D721Med (cell line): ENCODE results near the gene IKBIP.
"Not testable (repeated sequence)": the region's sequence is repeated elsewhere in the genome, so short reads cannot be mapped to it uniquely, and the experiment has no call there.

Experiments used
- DNase-seq: peaks from one replicate; pipeline ENCODE4 v3.0.0; 2011; ENCODE audit warnings: low spot score; ENCODE audit not compliant: insufficient read length
- FAIRE-seq: peaks from 2 replicates; lab custom pipeline; 2011; peaks lifted over from hg19 to GRCh38; lab: Jason Lieb, UNC
- CTCF ChIP-seq: IDR thresholded peaks from 2 replicates; pipeline ENCODE4 v1.5.1; 2012; ENCODE audit warnings: mild to moderate bottlenecking, control low read depth; ENCODE audit not compliant: insufficient read depth; ENCODE audit errors: missing control alignments

The IKBIP gene

GRCh38 chr12:98651328-98651727 lies 6.7 kb upstream of the IKBIP start:
- no peak for TF ChIP-seq CTCF
- FAIRE-seq (no peak), DNase-seq (no peak)

GRCh38 chr12:98646294-98647090 lies 1.9 kb upstream of the IKBIP start:
- FAIRE-seq (no peak), DNase-seq (no peak)
- no peak for TF ChIP-seq CTCF

GRCh38 chr12:98645572-98646067 lies 1.0 kb upstream of the IKBIP start:
- no peak for FAIRE-seq
- DNase-seq, result no peak
- no peak for TF ChIP-seq CTCF

GRCh38 chr12:98644433-98644711 lies 216 bp downstream of the IKBIP start:
- no peak for FAIRE-seq
- DNase-seq, result no peak
- TF ChIP-seq CTCF, result no peak

GRCh38 chr12:98642801-98643200 lies 1.8 kb downstream of the IKBIP start:
- FAIRE-seq, DNase-seq: not testable (repeated sequence)

- TF ChIP-seq CTCF, result no peak
- FAIRE-seq (no peak), DNase-seq (no peak)
These were observed 5.1 kb downstream of the IKBIP start for GRCh38 chr12:98639491-98639890.

- TF ChIP-seq CTCF, result no peak
- FAIRE-seq, result no peak
These were observed 6.6 kb downstream of the IKBIP start for GRCh38 chr12:98638009-98638408.

More at GRCh38 chr12:98638009-98638408, 6.6 kb downstream of the IKBIP start:
- no peak for DNase-seq
